ENCODE measurements around the gene KRTAP5-3. TPM values are rescaled to one million over a fixed set of nuclear protein-coding genes. Genes with fewer than 3 reads are reported as not detected.

The KRTAP5-3 gene
- total and polyA plus RNA-seq, 9 of the 15 experiments (the other 6 are each of a cell fraction or from before 2014, with no cell fraction given): not detected

- TF ChIP-seq USF1 (CRISPR knock-in tag; IDR thresholded peaks at IDR 0.05) (peak; percentile 53), HIVEP1 (CRISPR knock-in tag; IDR thresholded peaks at IDR 0.05) (no peak), ZNF263 (CRISPR knock-in tag; IDR thresholded peaks at IDR 0.05; ENCODE audit: borderline replicate concordance) (peak; percentile 82)
- TF ChIP-seq, protein P1, sequence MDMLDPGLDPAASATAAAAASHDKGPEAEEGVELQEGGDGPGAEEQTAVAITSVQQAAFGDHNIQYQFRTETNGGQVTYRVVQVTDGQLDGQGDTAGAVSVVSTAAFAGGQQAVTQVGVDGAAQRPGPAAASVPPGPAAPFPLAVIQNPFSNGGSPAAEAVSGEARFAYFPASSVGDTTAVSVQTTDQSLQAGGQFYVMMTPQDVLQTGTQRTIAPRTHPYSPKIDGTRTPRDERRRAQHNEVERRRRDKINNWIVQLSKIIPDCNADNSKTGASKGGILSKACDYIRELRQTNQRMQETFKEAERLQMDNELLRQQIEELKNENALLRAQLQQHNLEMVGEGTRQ (CRISPR knock-in tag; IDR thresholded peaks at IDR 0.05): peak; percentile 16; the same call in 1 of the 2 replicates
- ChIA-PET CTCF (ENCODE audit: low intra/inter-chr PET ratio) (interaction anchor here (1.6 kb wide), 1 partner anchor 12 kb away, joined by 5 read pairs; no protein-coding TSS in a partner anchor), POLR2A (no interaction called here)
- no peaks in the 10 kb centered on the region for H3K9me3 ChIP-seq (replicated peaks; ENCODE audit: control insufficient read depth, insufficient read depth, low read depth, low read length)
- intact Hi-C loops (cut with micrococcal nuclease): no loop called here
- in situ Hi-C loops (cut with MboI): no loop called here
- H3K4me3 ChIP-seq: no peak overlapping the region
- peaks cover 0 to 45% of the 10 kb centered on the region in 2 experiments; a peak in 3 of 5 replicates for H3K4me1 ChIP-seq (replicated peaks in 1 of 2; ENCODE audit: control insufficient read depth in 2 of 2, insufficient read depth in 2 of 2, low read length in 2 of 2)
- no peak overlapping the region for H3K4me2 ChIP-seq (ENCODE audit: insufficient read depth, low read length)
- no peaks in the 10 kb centered on the region for H3K36me3 ChIP-seq (ENCODE audit: control insufficient read depth, insufficient read depth, low read length)
- H3K27me3 ChIP-seq (ENCODE audit: control insufficient read depth in 2 of 2, insufficient read depth in 2 of 2, low read length in 2 of 2): peaks cover 0 to 41% of the 10 kb centered on the region in 2 experiments; a peak in 2 of 5 replicates
- FAIRE-seq (no peak), ATAC-seq (no peak), DNase-seq (ENCODE audit: extremely low read depth in 1 of 4, low spot score in 3 of 4) (no peak)
- peaks cover 26% of the 10 kb centered on the region for H4K20me1 ChIP-seq (replicated peaks; ENCODE audit: control insufficient read depth, insufficient read depth, low read length)
- H2AFZ ChIP-seq (ENCODE audit: low read depth, low read length): no peak overlapping the region
- H3K27ac ChIP-seq (ENCODE audit: extremely low read depth, low read depth, low read length): no peak overlapping the region
- H3K9me1 ChIP-seq (ENCODE audit: control insufficient read depth, insufficient read depth, low read length): no peaks in the 10 kb centered on the region
- H3K9ac ChIP-seq (ENCODE audit: insufficient read depth in 1 of 2, low read depth in 2 of 2, low read length in 2 of 2): no peak overlapping the region
- no peaks in the 10 kb centered on the region for H3K79me2 ChIP-seq (ENCODE audit: control insufficient read depth, insufficient read depth, low read length)
- BruUV-seq (replicated peaks): no TSS peak
- 15% methylated on average over 26 of the region's 29 CpGs for WGBS (ENCODE audit: insufficient coverage, low coverage, missing lambda C conversion rate)
Measured at GRCh38 chr11:1559111-1559951, 48.9 kb downstream of the KRTAP5-3 start.

All from K562 (cell line).